GM21447 (cell line): Measurements from ENCODE around the gene CEP170B.

Source experiments
- ATAC-seq: cut with Tn5 transposase; IDR thresholded peaks from one replicate; pipeline ENCODE4 v1.9.1; 2021; ENCODE audit not compliant: unreplicated experiment

CEP170B gene

GRCh38 chr14:104866451-104867370 is 1.6 kb downstream of the CEP170B start:
- ATAC-seq, result no peak

GRCh38 chr14:104867371-104868059 is 2.4 kb downstream of the CEP170B start:
- no peak for ATAC-seq

- ATAC-seq, result no peak
Measured at GRCh38 chr14:104868060-104868740, 3.1 kb downstream of the CEP170B start.

GRCh38 chr14:104868811-104869572 is 3.9 kb downstream of the CEP170B start:
- ATAC-seq, result no peak

GRCh38 chr14:104869669-104870367 is 4.8 kb downstream of the CEP170B start:
- ATAC-seq, result no peak

GRCh38 chr14:104870368-104871144 is 5.5 kb downstream of the CEP170B start:
- no peak for ATAC-seq

GRCh38 chr14:104871145-104871655 is 6.1 kb downstream of the CEP170B start:
- no peak for ATAC-seq

- ATAC-seq, result no peak
Measured at GRCh38 chr14:104871656-104872468, 6.8 kb downstream of the CEP170B start.

- no peak for ATAC-seq
Measured at GRCh38 chr14:104872469-104873341, 7.6 kb downstream of the CEP170B start.

GRCh38 chr14:104873380-104874055 is 8.4 kb downstream of the CEP170B start:
- ATAC-seq, result no peak

- ATAC-seq, result no peak
Measured at GRCh38 chr14:104874110-104874531, 9.1 kb downstream of the CEP170B start.

- ATAC-seq, result no peak
Measured at GRCh38 chr14:104874571-104875411, 9.7 kb downstream of the CEP170B start.

GRCh38 chr14:104875412-104875751 is 10.3 kb downstream of the CEP170B start:
- ATAC-seq, result no peak

- no peak for ATAC-seq
Measured at GRCh38 chr14:104875811-104876210, 10.7 kb downstream of the CEP170B start.

GRCh38 chr14:104876251-104876699 is 11.2 kb downstream of the CEP170B start:
- no peak for ATAC-seq
